ENCODE measurements around the gene RGS7BP. TPM values are rescaled to one million over a fixed set of nuclear protein-coding genes. Genes with fewer than 3 reads are reported as not detected.

Gene RGS7BP
- total and polyA plus RNA-seq, 2 experiments from 2014 or later = 3.3 to 5.4 TPM

DNA sequence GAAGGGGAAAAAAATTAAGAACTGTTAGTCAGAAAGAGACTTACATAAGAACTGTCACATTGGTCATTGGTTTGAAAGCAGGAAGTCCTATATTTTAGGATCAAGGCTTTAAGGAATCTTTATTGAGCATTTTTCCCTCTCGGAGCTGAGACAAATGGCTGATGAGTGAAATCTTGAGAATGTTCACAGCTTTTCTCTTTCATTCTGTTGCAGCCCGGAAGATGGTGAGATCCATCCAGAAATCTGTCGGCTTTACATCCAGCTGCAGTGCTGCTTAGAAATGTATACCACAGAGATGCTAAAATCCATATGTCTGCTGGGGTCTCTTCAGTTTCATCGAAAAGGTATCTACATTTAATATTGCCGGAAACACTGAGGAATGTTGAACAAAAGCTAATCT is 69.7 kb downstream of the RGS7BP start:
- no peaks in the 10 kb centered on the region for H3K4me1 ChIP-seq (ENCODE audit: insufficient read depth)
- Mint-ChIP-seq H3K9me3 (no peaks in the 10 kb centered on the region), H3K4me3 (no peak overlapping the region), H3K36me3 (ENCODE audit: low read depth) (no peaks in the 10 kb centered on the region; the same call in 2 of the 3 replicates), H3K4me1 (peaks cover 2% of the 10 kb centered on the region; the same call in 1 of the 3 replicates), H3K27me3 (ENCODE audit: insufficient read depth, low read depth, poor library complexity) (peaks cover 2% of the 10 kb centered on the region), H3K27ac (no peak overlapping the region)
- H3K4me2 ChIP-seq = no peak overlapping the region
- H3K27me3 ChIP-seq (ENCODE audit: insufficient read depth) = no peaks in the 10 kb centered on the region
- no peaks in the 10 kb centered on the region for H3K79me2 ChIP-seq (replicated peaks; ENCODE audit: insufficient read depth)
- no peaks in the 10 kb centered on the region for H4K20me1 ChIP-seq (replicated peaks; ENCODE audit: insufficient read depth)
- H3K36me3 ChIP-seq (ENCODE audit: insufficient read depth) = no peaks in the 10 kb centered on the region
- H3K27ac ChIP-seq (ENCODE audit: low read depth) = no peak overlapping the region
- H3F3A ChIP-seq (replicated peaks; ENCODE audit: low read depth) = no peaks in the 10 kb centered on the region
- H3K9me2 ChIP-seq (ENCODE audit: insufficient read depth) = peaks cover 3% of the 10 kb centered on the region; the same call in 1 of the 2 replicates
- no peak overlapping the region for H3K4me3 ChIP-seq
- ATAC-seq (no peak), DNase-seq (ENCODE audit: low spot score) (no peak)
- H2AFZ ChIP-seq = no peak overlapping the region
- no peak for TF ChIP-seq NANOG (IDR thresholded peaks at IDR 0.05; ENCODE audit: borderline replicate concordance)
- TF ChIP-seq, protein P1, sequence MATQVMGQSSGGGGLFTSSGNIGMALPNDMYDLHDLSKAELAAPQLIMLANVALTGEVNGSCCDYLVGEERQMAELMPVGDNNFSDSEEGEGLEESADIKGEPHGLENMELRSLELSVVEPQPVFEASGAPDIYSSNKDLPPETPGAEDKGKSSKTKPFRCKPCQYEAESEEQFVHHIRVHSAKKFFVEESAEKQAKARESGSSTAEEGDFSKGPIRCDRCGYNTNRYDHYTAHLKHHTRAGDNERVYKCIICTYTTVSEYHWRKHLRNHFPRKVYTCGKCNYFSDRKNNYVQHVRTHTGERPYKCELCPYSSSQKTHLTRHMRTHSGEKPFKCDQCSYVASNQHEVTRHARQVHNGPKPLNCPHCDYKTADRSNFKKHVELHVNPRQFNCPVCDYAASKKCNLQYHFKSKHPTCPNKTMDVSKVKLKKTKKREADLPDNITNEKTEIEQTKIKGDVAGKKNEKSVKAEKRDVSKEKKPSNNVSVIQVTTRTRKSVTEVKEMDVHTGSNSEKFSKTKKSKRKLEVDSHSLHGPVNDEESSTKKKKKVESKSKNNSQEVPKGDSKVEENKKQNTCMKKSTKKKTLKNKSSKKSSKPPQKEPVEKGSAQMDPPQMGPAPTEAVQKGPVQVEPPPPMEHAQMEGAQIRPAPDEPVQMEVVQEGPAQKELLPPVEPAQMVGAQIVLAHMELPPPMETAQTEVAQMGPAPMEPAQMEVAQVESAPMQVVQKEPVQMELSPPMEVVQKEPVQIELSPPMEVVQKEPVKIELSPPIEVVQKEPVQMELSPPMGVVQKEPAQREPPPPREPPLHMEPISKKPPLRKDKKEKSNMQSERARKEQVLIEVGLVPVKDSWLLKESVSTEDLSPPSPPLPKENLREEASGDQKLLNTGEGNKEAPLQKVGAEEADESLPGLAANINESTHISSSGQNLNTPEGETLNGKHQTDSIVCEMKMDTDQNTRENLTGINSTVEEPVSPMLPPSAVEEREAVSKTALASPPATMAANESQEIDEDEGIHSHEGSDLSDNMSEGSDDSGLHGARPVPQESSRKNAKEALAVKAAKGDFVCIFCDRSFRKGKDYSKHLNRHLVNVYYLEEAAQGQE (IDR thresholded peaks at IDR 0.05; ENCODE audit: unreplicated experiment) = no peak
- TF ChIP-seq ZNF114 (CRISPR knock-in tag; IDR thresholded peaks at IDR 0.05) = no peak
- no peak for TF ChIP-seq CTCF (conservative IDR thresholded peaks at IDR 0.05; ENCODE audit: low read depth in 2 of 2)
- TF ChIP-seq ZNF462 (CRISPR knock-in tag; IDR thresholded peaks at IDR 0.05) = no peak
- no peak for TF ChIP-seq STAT1 (IDR thresholded peaks at IDR 0.05; ENCODE audit: unreplicated experiment)
- TF ChIP-seq, protein P2, sequence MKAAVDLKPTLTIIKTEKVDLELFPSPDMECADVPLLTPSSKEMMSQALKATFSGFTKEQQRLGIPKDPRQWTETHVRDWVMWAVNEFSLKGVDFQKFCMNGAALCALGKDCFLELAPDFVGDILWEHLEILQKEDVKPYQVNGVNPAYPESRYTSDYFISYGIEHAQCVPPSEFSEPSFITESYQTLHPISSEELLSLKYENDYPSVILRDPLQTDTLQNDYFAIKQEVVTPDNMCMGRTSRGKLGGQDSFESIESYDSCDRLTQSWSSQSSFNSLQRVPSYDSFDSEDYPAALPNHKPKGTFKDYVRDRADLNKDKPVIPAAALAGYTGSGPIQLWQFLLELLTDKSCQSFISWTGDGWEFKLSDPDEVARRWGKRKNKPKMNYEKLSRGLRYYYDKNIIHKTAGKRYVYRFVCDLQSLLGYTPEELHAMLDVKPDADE (IDR thresholded peaks at IDR 0.05) = no peak
- no peak for TF ChIP-seq CREB1 (CRISPR knock-in tag; IDR thresholded peaks at IDR 0.05; ENCODE audit: low read depth)
- no peak for TF ChIP-seq JUNB (IDR thresholded peaks at IDR 0.05; ENCODE audit: unreplicated experiment)
- no peak for TF ChIP-seq ZNF331 (CRISPR knock-in tag; IDR thresholded peaks at IDR 0.05; ENCODE audit: low read depth)
- TF ChIP-seq POLR2AphosphoS5 (IDR thresholded peaks at IDR 0.05; ENCODE audit: low read depth) = no peak
- TF ChIP-seq EZH2 (IDR thresholded peaks at IDR 0.05; ENCODE audit: low read depth, unreplicated experiment) = no peak

Measured in GM23338 (cell line).